GM12891 (cell line): Measurements from ENCODE around the gene TRMT1.
A peak's percentile ranks its signal among the peaks of the same experiment; 100 is the strongest.

Experiments used
- DNase-seq: peaks from one replicate; pipeline ENCODE4 v3.0.0; 2011; ENCODE audit warnings: low spot score; ENCODE audit not compliant: insufficient read length
- FAIRE-seq: peaks from 2 replicates; lab custom pipeline; 2011; peaks lifted over from hg19 to GRCh38; lab: Jason Lieb, UNC
- PAX5 ChIP-seq: IDR thresholded peaks from 2 replicates; pipeline ENCODE4 v1.6.1; 2011; ENCODE audit warnings: low read length, moderate library complexity, mild to moderate bottlenecking; ENCODE audit not compliant: insufficient read depth, severe bottlenecking
- POLR2A ChIP-seq: IDR thresholded peaks from 2 replicates; pipeline ENCODE4 v1.6.1; 2011; ENCODE audit warnings: low read depth, low read length, control low read depth
- POLR2AphosphoS5 ChIP-seq: IDR thresholded peaks from 2 replicates; pipeline ENCODE4 v1.6.1; 2011; ENCODE audit warnings: low read depth, low read length, control low read depth
- POU2F2 ChIP-seq: IDR thresholded peaks from 2 replicates; pipeline ENCODE4 v1.6.1; 2011; ENCODE audit warnings: low read depth, mild to moderate bottlenecking, control low read depth, low read length, moderate library complexity
- SPI1 ChIP-seq: IDR thresholded peaks from 2 replicates; pipeline ENCODE4 v1.6.1; 2011; ENCODE audit warnings: low read depth, low read length, control low read depth
- TAF1 ChIP-seq: IDR thresholded peaks from 2 replicates; pipeline ENCODE4 v1.6.1; 2011; ENCODE audit warnings: low read depth, low read length, control low read depth

TRMT1 gene

DNA sequence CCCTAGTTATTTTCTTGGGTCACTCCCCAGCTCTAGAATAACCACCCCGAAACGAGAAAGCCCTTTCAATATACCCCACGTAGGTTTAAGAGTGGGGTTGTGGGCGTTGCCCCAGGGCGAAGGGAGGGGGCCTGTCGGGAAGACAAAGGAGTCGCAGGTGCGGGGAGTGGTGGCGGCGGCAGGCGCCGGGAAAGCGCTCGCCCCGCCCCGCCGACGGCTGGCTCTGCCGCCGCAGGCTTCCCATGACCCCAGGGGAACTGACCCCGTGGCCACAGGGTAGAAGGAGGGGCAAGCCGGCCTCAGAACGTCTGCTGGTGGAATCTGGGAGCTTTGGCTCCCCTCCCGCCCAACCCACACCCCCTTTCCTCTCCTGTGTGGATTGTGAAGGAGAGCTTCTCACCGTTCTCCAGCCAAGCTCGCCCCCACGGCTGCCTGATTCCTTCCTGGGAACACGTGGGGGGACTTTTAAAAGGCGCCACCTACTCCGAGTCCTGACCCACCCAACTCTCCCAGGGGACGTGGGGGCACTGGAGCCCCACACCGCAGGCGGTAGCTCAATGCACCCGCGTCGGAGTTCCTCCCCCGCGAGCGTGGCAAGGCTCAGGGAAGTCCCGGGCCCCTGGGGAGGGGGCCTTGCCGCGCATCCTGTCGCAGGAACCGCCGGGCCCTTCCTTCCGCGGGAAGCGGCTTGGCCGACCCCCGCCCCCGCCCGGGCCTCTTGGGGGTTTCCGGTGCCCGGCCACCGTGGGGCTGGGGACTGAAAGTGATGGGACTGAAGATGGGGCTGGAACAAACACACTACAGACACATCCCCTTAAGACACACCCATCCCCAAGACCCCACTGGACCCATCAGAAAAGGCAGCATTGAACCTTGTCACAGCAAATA is 39.2 kb upstream of the TRMT1 start:
- no peak for TF ChIP-seq TAF1
- peak; percentile 26; the same call in 1 of the 2 replicates for TF ChIP-seq SPI1
- peak; percentile 18; the same call in 1 of the 2 replicates for TF ChIP-seq POLR2A
- no peak for TF ChIP-seq POLR2AphosphoS5
- no peak for TF ChIP-seq PAX5
- TF ChIP-seq POU2F2 = peak; percentile 19; the same call in 1 of the 2 replicates
- DNase-seq = no peak
- FAIRE-seq = peak; percentile 67

DNA sequence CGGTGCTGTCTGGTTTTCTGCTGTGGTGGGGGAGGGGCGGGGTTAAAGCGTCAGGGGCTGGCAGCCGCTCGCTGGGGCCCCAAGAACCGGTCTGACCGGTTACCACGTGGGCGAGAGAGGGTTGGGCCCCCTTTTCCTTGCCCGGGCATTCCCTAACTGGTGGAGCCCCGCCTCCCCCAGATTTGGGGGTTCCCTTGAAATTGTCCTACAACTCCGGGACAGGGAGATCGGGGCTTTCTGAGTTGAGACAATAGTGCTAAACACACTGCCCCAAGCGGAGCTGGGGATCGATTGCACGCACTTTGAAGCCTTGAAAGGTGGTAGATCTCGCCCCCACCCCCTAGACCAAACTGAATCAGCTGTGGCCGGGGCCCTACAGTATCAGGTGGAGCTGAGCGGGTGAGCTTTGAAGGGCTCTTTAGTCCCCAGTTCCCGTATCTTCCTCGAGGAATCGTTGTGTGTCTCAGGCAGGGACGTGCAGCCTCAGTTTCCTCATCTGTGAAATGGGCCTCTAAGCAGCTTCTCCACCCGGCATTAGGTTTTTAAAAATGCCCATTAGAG is 38.5 kb upstream of the TRMT1 start:
- no peak for DNase-seq
- no peak for FAIRE-seq
- TF ChIP-seq POU2F2 = peak; percentile 80; the same call in 1 of the 2 replicates
- TF ChIP-seq SPI1 = no peak
- TF ChIP-seq TAF1 = peak; percentile 48; the same call in 1 of the 2 replicates
- peak; percentile 90 for TF ChIP-seq POLR2AphosphoS5
- TF ChIP-seq POLR2A = peak; percentile 88
- TF ChIP-seq PAX5 = no peak

DNA sequence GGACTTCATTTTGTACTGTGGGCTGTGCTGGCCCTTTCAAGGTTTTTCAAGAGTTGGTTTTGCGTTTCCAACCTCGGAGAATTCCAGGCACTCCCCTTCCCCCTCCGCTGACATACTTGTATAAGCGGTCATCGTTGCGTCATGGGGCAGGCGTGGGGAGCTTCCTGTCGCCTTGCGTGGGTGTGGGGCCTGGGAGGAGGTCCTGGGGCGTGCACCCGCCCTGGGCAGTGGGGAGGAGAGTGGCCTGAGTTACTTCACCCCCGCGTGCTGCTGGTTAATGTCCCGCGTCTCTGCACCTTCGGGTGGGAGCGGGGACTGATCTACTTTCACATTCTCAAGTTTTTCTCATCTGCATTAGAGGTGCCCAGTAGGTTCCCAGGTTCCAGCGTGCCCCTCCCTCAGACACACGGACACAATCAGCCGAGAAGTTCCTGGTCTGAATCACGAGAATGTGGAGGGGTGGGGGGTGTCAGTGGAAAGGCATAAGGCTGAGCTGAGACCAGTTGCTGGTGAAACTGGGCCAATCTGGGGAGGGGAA is 37.8 kb upstream of the TRMT1 start:
- TF ChIP-seq POU2F2 = peak; percentile 2; the same call in 1 of the 2 replicates
- TF ChIP-seq POLR2A = no peak; the same call in 1 of the 2 replicates
- TF ChIP-seq POLR2AphosphoS5 = no peak; the same call in 1 of the 2 replicates
- TF ChIP-seq TAF1 = peak; percentile 37
- no peak for TF ChIP-seq SPI1
- no peak for TF ChIP-seq PAX5
- FAIRE-seq (peak; percentile 74), DNase-seq (no peak)

DNA sequence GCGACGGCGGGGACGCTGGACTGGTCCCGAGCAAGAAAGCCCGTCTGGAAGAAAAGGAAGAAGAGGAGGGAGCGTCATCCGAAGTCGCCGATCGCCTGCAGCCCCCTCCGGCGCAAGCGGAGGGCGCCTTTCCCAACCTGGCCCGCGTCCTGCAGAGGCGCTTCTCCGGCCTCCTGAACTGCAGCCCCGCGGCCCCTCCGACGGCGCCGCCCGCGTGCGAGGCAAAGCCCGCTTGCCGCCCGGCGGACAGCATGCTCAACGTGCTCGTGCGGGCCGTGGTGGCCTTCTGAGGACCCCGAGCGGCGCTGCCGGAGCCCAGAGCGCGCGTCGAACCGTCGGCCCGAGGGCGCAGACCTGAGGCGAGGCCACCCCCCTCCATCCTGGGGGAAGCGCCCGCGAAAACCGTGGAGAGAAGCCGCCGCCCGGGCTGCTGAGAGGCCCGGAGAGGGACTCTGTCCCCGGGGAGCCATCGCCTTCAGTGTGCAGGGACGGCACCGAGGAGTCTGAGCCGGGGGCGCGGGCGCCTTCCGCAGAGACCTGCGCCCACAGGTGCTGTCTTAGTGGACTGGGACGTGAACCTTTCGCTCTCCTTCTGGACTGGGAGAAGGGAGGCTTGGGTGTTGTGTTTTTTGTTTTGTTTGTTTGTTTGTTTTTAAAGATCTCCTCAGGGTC is 37.2 kb upstream of the TRMT1 start:
- no peak for TF ChIP-seq SPI1
- no peak for TF ChIP-seq POLR2A
- TF ChIP-seq POU2F2 = no peak; the same call in 1 of the 2 replicates
- TF ChIP-seq PAX5 = no peak
- TF ChIP-seq TAF1 = no peak
- no peak; the same call in 1 of the 2 replicates for TF ChIP-seq POLR2AphosphoS5
- FAIRE-seq (no peak), DNase-seq (no peak)

DNA sequence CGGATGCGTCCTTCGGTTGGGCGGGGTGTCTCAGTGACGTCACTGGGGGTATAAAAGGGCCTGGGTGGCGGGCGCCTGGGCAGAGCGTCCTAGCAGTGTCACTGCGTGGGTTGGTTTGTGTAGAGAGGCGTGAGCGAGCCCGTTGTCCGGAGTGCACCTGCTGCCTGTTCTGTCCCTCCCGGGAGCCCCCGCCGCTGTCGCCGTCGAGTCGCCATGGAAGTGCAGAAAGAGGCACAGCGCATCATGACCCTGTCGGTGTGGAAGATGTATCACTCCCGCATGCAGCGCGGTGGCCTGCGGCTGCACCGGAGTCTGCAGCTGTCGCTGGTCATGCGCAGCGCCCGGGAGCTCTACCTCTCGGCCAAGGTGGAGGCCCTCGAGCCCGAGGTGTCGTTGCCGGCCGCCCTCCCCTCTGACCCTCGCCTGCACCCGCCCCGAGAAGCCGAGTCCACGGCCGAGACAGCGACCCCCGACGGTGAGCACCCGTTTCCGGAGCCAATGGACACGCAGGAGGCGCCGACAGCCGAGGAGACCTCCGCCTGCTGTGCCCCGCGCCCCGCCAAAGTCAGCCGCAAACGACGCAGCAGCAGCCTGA is 36.5 kb upstream of the TRMT1 start:
- TF ChIP-seq POU2F2 (peak; percentile 94), POLR2AphosphoS5 (peak; percentile 100), PAX5 (no peak), POLR2A (peak; percentile 100), TAF1 (peak; percentile 99), SPI1 (no peak)
- peak; percentile 74 for DNase-seq
- FAIRE-seq = peak; percentile 81

DNA sequence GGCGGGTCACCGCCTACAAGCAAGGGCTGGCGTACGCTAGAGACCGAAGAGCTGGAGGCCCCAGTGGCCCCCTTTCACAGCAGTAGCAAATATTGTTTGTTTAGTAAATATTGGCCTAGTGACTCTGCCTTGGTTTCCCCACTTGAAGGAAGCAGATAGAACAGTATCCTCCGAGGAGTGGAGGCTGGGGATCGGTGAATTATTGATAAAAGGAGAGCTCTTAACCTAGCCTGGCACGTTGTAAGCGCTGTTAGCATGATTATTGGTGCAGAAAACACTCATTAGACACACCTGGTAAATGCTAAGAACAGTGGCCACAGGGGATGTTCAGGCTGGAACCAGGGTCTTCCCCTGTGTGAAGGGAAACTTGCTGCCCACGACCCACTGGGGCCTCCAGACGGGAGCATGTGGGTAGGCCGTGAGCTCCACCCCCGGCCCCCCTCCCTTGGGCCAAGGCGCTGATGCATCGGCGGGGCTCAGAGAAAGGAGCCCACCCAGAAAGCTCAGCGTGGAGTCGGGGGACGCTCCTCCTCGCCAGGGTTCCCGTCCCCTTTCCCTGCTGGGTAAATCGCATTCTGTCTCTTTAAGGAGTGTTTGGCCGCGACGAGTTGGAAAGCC is 35.9 kb upstream of the TRMT1 start:
- DNase-seq (no peak), FAIRE-seq (no peak)
- TF ChIP-seq PAX5 = no peak
- no peak for TF ChIP-seq SPI1
- TF ChIP-seq POLR2A = no peak; the same call in 1 of the 2 replicates
- TF ChIP-seq TAF1 = no peak
- no peak for TF ChIP-seq POLR2AphosphoS5
- no peak for TF ChIP-seq POU2F2

DNA sequence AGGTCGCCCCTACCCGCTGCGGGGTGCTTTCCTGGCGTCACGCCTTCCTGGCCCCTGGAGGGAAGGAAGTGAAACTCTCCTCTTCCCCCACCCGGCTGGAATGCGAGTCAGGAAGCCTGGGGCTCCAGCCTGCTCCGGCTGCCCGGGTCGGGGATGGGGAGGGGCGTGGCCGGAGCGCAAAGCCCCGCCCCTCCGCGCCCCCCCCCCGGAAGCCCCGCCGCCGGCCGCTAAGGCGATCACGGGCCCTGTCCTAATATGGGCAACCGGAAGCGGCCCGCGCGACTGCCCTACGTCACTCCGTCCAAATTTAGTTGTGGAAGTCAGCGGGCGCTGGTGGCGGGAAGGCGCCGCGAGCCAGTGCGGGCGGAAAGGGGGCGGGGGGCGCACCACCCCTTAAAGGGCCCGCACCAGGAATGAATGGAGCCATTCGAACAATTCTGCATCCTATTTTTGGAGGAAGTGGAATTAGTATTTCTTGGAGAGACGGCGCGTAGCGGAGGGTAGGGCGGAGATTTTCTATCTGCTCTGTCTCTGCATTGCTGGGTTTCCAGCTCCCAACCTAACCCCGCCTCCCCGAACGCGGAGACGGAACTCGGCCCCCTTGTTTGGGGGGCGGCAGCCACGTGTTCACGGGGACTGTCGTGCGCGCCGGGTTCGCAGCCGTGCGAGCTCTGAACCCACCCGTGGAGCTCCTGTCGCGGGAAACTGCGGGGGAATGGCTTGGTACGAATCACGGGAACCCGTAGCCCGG is 35.2 kb upstream of the TRMT1 start:
- FAIRE-seq (peak; percentile 71), DNase-seq (peak; percentile 85)
- TF ChIP-seq POLR2AphosphoS5 (0 out of 2 replicates have a peak, but pooled peaks have one; percentile 21), POU2F2 (no peak), SPI1 (peak; percentile 65)
